B cell (primary cell): ENCODE measurements around the gene RFX8. TPM values are rescaled to one million over a fixed set of nuclear protein-coding genes. Genes with fewer than 3 reads are reported as not detected.

Source experiments
- ATAC-seq: fragments of 200-7000 bp; cut with Tn5 transposase; one replicate; pipeline ENCODE4 v1.10.0; 2021; ENCODE audit warnings: low read depth, mild to moderate bottlenecking, moderate number of reproducible peaks, moderate library complexity
- CTCF ChIA-PET: fragments of 350-600 bp; sonication (Branson Sonifier 250); formaldehyde crosslinking; loops from one replicate; lab custom pipeline; 2021; ENCODE audit warnings: antibody characterized with exemption, inconsistent platforms; lab: Charles Lee
- POLR2A ChIA-PET: fragments of 350-600 bp; sonication (Branson Sonifier 250); formaldehyde crosslinking; loops from one replicate; lab custom pipeline; 2021; ENCODE audit warnings: antibody characterized with exemption; lab: Charles Lee
- DNase-seq: peaks from one replicate; pipeline ENCODE4 v3.0.0; 2013
- H2AFZ ChIP-seq: 2 replicates; pipeline ENCODE4 v1.6.1; 2012; ENCODE audit warnings: mild to moderate bottlenecking, low read depth, low read length; ENCODE audit not compliant: insufficient read depth, poor library complexity, severe bottlenecking
- H3K27ac ChIP-seq, 2 donors: 1 replicate in 1 of 2; 2 replicates in 1 of 2; pipeline ENCODE4 v1.5.1; 2012 to 2013; ENCODE audit warnings: low read length in 2 of 2, mild to moderate bottlenecking in 2 of 2, moderate library complexity in 1 of 2
- H3K27me3 ChIP-seq, 4 experiments: fragments of 200-600 bp in 1 of 4; sonication (generic) in 1 of 4; replicated peaks in 1 of 4; 1 replicate in 2 of 4; 2 replicates in 2 of 4; pipeline versions ENCODE4 v1.6.1 to v1.7.0; 2013 to 2016; ENCODE audit warnings: low read length in 3 of 4, mild to moderate bottlenecking in 2 of 4, mixed read lengths in 1 of 4, moderate library complexity in 1 of 4; ENCODE audit not compliant: insufficient read depth in 4 of 4, control insufficient read depth in 3 of 4; ENCODE audit errors: control extremely low read depth in 1 of 4
- H3K36me3 ChIP-seq, 2 experiments: replicated peaks in 1 of 2; 1 replicate in 1 of 2; 2 replicates in 1 of 2; pipeline versions ENCODE4 v1.6.1 to v1.7.1; 2013; ENCODE audit warnings: low read length in 1 of 2; ENCODE audit not compliant: insufficient read depth in 2 of 2, control insufficient read depth in 1 of 2; ENCODE audit errors: control extremely low read depth in 1 of 2, extremely low read depth in 1 of 2
- H3K4me1 ChIP-seq, 2 donors: fragments of 200-600 bp in 1 of 2; sonication (generic) in 1 of 2; 1 replicate in 1 of 2; 2 replicates in 1 of 2; pipeline versions ENCODE4 v1.5.1 to v1.6.1; 2013 to 2017; ENCODE audit warnings: low read length in 2 of 2; ENCODE audit not compliant: control insufficient read depth in 2 of 2, insufficient read depth in 2 of 2
- H3K4me2 ChIP-seq: replicated peaks from 2 replicates; pipeline ENCODE3; 2012; ENCODE audit warnings: mild to moderate bottlenecking, low read depth, low read length; ENCODE audit not compliant: poor library complexity, severe bottlenecking
- H3K4me3 ChIP-seq, 5 experiments: fragments of 200-600 bp in 1 of 5; sonication (generic) in 1 of 5; 1 replicate in 3 of 5; 2 replicates in 2 of 5; pipeline versions ENCODE4 v1.5.1 to v1.7.0; 2011 to 2016; ENCODE audit warnings: low read length in 4 of 5, mild to moderate bottlenecking in 4 of 5, low read depth in 2 of 5, control low read depth in 1 of 5, moderate library complexity in 1 of 5; ENCODE audit not compliant: insufficient read depth in 1 of 5; ENCODE audit errors: control extremely low read depth in 1 of 5, extremely low read depth in 1 of 5
- H3K79me2 ChIP-seq: fragments of 200-600 bp; sonication (generic); one replicate; pipeline ENCODE4 v1.6.0; 2016; ENCODE audit warnings: low read length; ENCODE audit not compliant: control insufficient read depth, insufficient read depth
- H3K9ac ChIP-seq: fragments of 200-600 bp; sonication (generic); 2 replicates; pipeline ENCODE4 v1.6.1; 2017; ENCODE audit warnings: mild to moderate bottlenecking, low read length, moderate library complexity
- H3K9me3 ChIP-seq, 3 donors: one replicate each; pipeline versions ENCODE4 v1.6.1 to v1.7.1; 2013; ENCODE audit warnings: low read length in 2 of 3; ENCODE audit not compliant: control insufficient read depth in 2 of 3, insufficient read depth in 1 of 3; ENCODE audit errors: control extremely low read depth in 1 of 3
- H4K20me1 ChIP-seq: 2 replicates; pipeline ENCODE4 v1.6.0; 2012; ENCODE audit warnings: mild to moderate bottlenecking, low read length; ENCODE audit not compliant: insufficient read depth, control insufficient read depth, poor library complexity, severe bottlenecking
- H3K27ac Mint-ChIP-seq: one replicate; pipeline ENCODE4 v1.8.0; 2021; ENCODE audit warnings: mixed read lengths
- H3K27me3 Mint-ChIP-seq: one replicate; pipeline ENCODE4 v1.8.0; 2021; ENCODE audit warnings: mixed read lengths
- H3K4me1 Mint-ChIP-seq: one replicate; pipeline ENCODE4 v1.8.0; 2021; ENCODE audit warnings: mixed read lengths
- H3K4me3 Mint-ChIP-seq: one replicate; pipeline ENCODE4 v1.8.0; 2021; ENCODE audit warnings: mixed read lengths
- H3K9me3 Mint-ChIP-seq: one replicate; pipeline ENCODE4 v1.8.0; 2022; ENCODE audit warnings: mixed read lengths; ENCODE audit not compliant: insufficient read depth
- EZH2 ChIP-seq: IDR thresholded peaks from 2 replicates; pipeline ENCODE4 v1.6.1; 2012; ENCODE audit warnings: borderline replicate concordance, low read depth, mild to moderate bottlenecking, moderate library complexity, low read length; ENCODE audit not compliant: insufficient read depth, poor library complexity, severe bottlenecking
- WGBS: methylation state at CpG from one replicate; pipeline ENCODE4 v1.1.5; 2013; ENCODE audit warnings: missing lambda C conversion rate; ENCODE audit not compliant: insufficient coverage; 5-methylcytosine and 5-hydroxymethylcytosine counted together
- intact Hi-C: fragments of 100-400 bp; cut with micrococcal nuclease; formaldehyde crosslinking; loops from one replicate; pipeline ENCODE4 v1.10.0; 2022
- polyA plus RNA-seq: library from polyadenylated mRNA; depleted of rRNA; stranded (reverse); fragments of >200 nt; gene quantifications from 2 replicates; pipeline ENCODE4 v1.2.3, GENCODE V29; 2012
- total RNA-seq, 2 donors: library from RNA; stranded (reverse); fragments of 120-200 nt in 1 of 2; gene quantifications; 1 replicate in 1 of 2; 2 replicates in 1 of 2; pipeline versions ENCODE4 v1.2.3 to v1.2.4, GENCODE V29; 2013 to 2022
- TF ChIP-seq, protein P1 (sequence below): fragments of 200-600 bp; IDR thresholded peaks from one replicate; pipeline ENCODE4 v1.8.0; 2022; ENCODE audit warnings: antibody characterized with exemption, mild to moderate bottlenecking

The RFX8 gene
- total and polyA plus RNA-seq, 2 donors (not counting 1 experiment from before 2014, with no cell fraction given) = not detected

DNA sequence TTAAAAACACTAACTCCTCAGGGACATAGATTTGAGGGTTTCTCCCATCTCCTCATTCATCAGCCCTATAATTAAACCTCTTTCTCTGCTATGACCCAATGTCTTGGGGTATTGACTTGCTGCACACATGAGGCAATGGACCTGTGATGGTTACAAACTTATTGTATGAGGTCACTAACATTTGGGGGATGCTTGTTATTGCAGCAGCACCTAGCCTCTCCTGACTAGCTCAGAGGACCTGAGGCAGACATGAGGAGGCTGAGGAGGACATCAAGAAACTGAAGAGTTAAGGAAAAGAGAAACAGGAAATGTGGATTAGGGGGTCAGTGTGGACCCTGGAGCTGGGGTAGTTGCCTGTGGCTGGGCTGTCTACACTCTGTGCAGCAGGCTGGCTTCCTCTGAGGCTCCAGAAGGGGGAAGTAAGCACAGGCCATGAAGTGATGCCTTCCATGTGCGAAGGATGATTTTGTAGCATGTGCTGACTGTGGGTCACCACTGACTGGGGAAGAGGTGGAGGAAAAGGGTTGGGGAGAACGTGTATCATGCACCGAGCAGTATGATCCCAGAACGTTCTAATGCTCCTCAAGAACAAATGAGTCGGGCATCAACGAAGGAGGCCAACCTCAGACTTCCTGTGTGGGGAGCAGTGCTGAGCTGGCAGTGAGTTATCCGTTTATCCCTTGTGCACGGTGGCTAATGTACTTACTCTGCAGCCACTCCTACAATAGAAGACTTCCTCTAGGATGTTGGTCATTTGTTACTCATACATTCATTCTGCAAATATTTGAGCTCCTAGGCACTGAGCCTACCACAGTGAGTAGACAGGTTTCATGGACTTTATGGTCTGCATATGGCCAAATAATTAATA lies 42.1 kb upstream of the RFX8 start:
- POLR2A ChIA-PET = interaction anchor here (0.6 kb wide), 1 partner anchor 83 kb away, joined by 3 read pairs; no protein-coding TSS in a partner anchor
- no peaks in the 10 kb centered on the region for H3K36me3 ChIP-seq
- H3K27ac ChIP-seq = no peak overlapping the region
- no peak overlapping the region for H2AFZ ChIP-seq
- no peak overlapping the region for H3K27ac Mint-ChIP-seq
- no peak for ATAC-seq
- peaks cover 26% of the 10 kb centered on the region for H3K27me3 Mint-ChIP-seq
- no peaks in the 10 kb centered on the region for H4K20me1 ChIP-seq
- peaks cover 21% of the 10 kb centered on the region for H3K4me1 Mint-ChIP-seq
- H3K4me3 Mint-ChIP-seq = no peak overlapping the region
- H3K9ac ChIP-seq = no peak overlapping the region
- no peak for TF ChIP-seq EZH2
- TF ChIP-seq, protein P1, sequence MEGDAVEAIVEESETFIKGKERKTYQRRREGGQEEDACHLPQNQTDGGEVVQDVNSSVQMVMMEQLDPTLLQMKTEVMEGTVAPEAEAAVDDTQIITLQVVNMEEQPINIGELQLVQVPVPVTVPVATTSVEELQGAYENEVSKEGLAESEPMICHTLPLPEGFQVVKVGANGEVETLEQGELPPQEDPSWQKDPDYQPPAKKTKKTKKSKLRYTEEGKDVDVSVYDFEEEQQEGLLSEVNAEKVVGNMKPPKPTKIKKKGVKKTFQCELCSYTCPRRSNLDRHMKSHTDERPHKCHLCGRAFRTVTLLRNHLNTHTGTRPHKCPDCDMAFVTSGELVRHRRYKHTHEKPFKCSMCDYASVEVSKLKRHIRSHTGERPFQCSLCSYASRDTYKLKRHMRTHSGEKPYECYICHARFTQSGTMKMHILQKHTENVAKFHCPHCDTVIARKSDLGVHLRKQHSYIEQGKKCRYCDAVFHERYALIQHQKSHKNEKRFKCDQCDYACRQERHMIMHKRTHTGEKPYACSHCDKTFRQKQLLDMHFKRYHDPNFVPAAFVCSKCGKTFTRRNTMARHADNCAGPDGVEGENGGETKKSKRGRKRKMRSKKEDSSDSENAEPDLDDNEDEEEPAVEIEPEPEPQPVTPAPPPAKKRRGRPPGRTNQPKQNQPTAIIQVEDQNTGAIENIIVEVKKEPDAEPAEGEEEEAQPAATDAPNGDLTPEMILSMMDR = no peak
- H3K27me3 ChIP-seq = peaks cover 0 to 6% (median 2%) of the 10 kb centered on the region in 4 experiments
- peak; percentile 7 for DNase-seq
- H3K79me2 ChIP-seq = no peaks in the 10 kb centered on the region
- H3K4me2 ChIP-seq = no peak overlapping the region
- CTCF ChIA-PET = no interaction called here
- H3K9me3 Mint-ChIP-seq = peaks cover 4% of the 10 kb centered on the region
- H3K4me1 ChIP-seq = peaks cover 3 to 18% of the 10 kb centered on the region in 2 donors
- no peak overlapping the region for H3K4me3 ChIP-seq
- WGBS = 18% methylated on average over 6 of the region's 8 CpGs
- intact Hi-C loops = no loop called here
- H3K9me3 ChIP-seq = peaks cover 0 to 13% (median 7%) of the 10 kb centered on the region in 3 donors

DNA sequence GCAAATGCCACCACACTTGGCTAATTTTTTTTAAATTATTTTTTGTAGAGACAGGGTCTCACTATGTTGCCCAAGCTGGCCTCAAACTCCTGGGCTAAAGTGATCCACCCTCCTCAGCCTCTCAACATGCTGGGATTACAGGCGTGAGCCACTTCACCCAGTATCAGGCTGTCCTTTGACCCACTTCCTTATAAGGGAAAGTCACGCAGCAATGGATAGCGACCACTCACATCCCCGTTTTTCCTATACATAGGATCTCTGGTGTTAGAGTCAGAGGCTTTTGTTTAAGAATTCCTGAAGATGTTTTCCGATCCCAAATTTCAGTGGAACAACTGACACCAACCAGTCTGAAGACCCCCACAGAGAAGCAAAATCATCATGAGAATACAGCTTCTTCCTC lies 41.4 kb upstream of the RFX8 start:
- no peaks in the 10 kb centered on the region for H3K36me3 ChIP-seq
- H3K9me3 ChIP-seq = peaks cover 0 to 13% (median 7%) of the 10 kb centered on the region in 3 donors
- ChIA-PET POLR2A (no interaction called here), CTCF (no interaction called here)
- H4K20me1 ChIP-seq = no peaks in the 10 kb centered on the region
- intact Hi-C loops = no loop called here
- DNase-seq (no peak), ATAC-seq (no peak)
- Mint-ChIP-seq H3K4me1 (peaks cover 21% of the 10 kb centered on the region), H3K27me3 (peaks cover 26% of the 10 kb centered on the region), H3K9me3 (peaks cover 4% of the 10 kb centered on the region), H3K27ac (no peak overlapping the region), H3K4me3 (no peak overlapping the region)
- H3K79me2 ChIP-seq = no peaks in the 10 kb centered on the region
- no peak overlapping the region for H3K4me3 ChIP-seq
- 100% methylated on average over 2 of the region's 5 CpGs for WGBS
- no peak overlapping the region for H3K9ac ChIP-seq
- TF ChIP-seq, protein P1 = no peak
- TF ChIP-seq EZH2 = no peak
- H3K4me1 ChIP-seq = peaks cover 3 to 18% of the 10 kb centered on the region in 2 donors
- H3K27me3 ChIP-seq = peaks cover 0 to 6% (median 2%) of the 10 kb centered on the region in 4 experiments
- H3K27ac ChIP-seq = no peak overlapping the region
- H3K4me2 ChIP-seq = no peak overlapping the region
- no peak overlapping the region for H2AFZ ChIP-seq
